K562 (cell line): ENCODE results near the gene ABHD8. TPM values are rescaled to one million over a fixed set of nuclear protein-coding genes. Genes with fewer than 3 reads are reported as not detected.

ENCODE experiments used
- ATAC-seq: fragments of 200-7000 bp; cut with Tn5 transposase; 3 replicates; pipeline ENCODE4 v1.9.1; 2020; ENCODE audit warnings: moderate library complexity
- BruUV-seq: library from RNA; stranded (reverse); fragments of 400-500 nt; replicated peaks from 2 replicates; lab custom pipeline; 2021; lab: Mats Ljungman, UMichigan
- CTCF ChIA-PET: fragments of 300-600 bp; formaldehyde crosslinking; extraction: SDS; loops from one replicate; lab custom pipeline; 2021; ENCODE audit warnings: low intra/inter-chr PET ratio; lab: Yijun Ruan, JAX
- POLR2A ChIA-PET: fragments of 300-600, 350-650 bp; sonication (Branson Sonifier 250); formaldehyde crosslinking; extraction: SDS; loops from one replicate; lab custom pipeline; 2021; ENCODE audit warnings: antibody characterized with exemption, inconsistent platforms; lab: Yijun Ruan, JAX
- DNase-seq, 4 experiments: peaks; one replicate each; pipeline versions ENCODE4 v3.0.0 to v3.0.0-alpha.2; 2011 to 2018; ENCODE audit warnings: low spot score in 3 of 4, mixed read lengths in 3 of 4; ENCODE audit errors: extremely low read depth in 1 of 4
- FAIRE-seq: peaks from 2 replicates; lab custom pipeline; 2011; peaks lifted over from hg19 to GRCh38; lab: Jason Lieb, UNC
- H2AFZ ChIP-seq: 2 replicates; pipeline ENCODE4 v1.6.0; 2011; ENCODE audit warnings: low read depth, low read length, control low read depth, inconsistent platforms
- H3K27ac ChIP-seq: fragments of 200-600 bp; 3 replicates; pipeline ENCODE4 v1.8.0; 2011; ENCODE audit warnings: low read depth, mild to moderate bottlenecking, control low read depth, inconsistent platforms, low read length, moderate library complexity, mixed read lengths; ENCODE audit errors: extremely low read depth
- H3K27me3 ChIP-seq, 2 experiments: fragments of 300-600 bp in 1 of 2; 2 replicates in 1 of 2; 3 replicates in 1 of 2; pipeline versions ENCODE4 v1.6.0 to v1.8.0; 2011; ENCODE audit warnings: inconsistent platforms in 2 of 2, low read length in 2 of 2, mild to moderate bottlenecking in 1 of 2, mixed read lengths in 1 of 2, moderate library complexity in 1 of 2; ENCODE audit not compliant: control insufficient read depth in 2 of 2, insufficient read depth in 2 of 2
- H3K36me3 ChIP-seq: fragments of 300-600 bp; 3 replicates; pipeline ENCODE4 v1.8.0; 2011; ENCODE audit warnings: mild to moderate bottlenecking, low read length, inconsistent platforms; ENCODE audit not compliant: control insufficient read depth, insufficient read depth
- H3K4me1 ChIP-seq, 2 experiments: fragments of 200-600 bp in 1 of 2; replicated peaks in 1 of 2; 2 replicates in 1 of 2; 3 replicates in 1 of 2; pipeline versions ENCODE4 v1.5.1 to v1.8.0; 2011; ENCODE audit warnings: inconsistent platforms in 2 of 2, low read length in 2 of 2, mild to moderate bottlenecking in 1 of 2, mixed read lengths in 1 of 2, moderate library complexity in 1 of 2; ENCODE audit not compliant: control insufficient read depth in 2 of 2, insufficient read depth in 2 of 2
- H3K4me2 ChIP-seq: 2 replicates; pipeline ENCODE4 v1.6.1; 2011; ENCODE audit warnings: low read length, control low read depth, inconsistent platforms, mixed read lengths; ENCODE audit not compliant: insufficient read depth
- H3K4me3 ChIP-seq: fragments of 200-600 bp; sonication (generic), shearing (Covaris generic); 2 replicates; pipeline ENCODE4 v1.5.1; 2016; ENCODE audit warnings: control low read depth, inconsistent platforms
- H3K79me2 ChIP-seq: fragments of 200-600 bp; 3 replicates; pipeline ENCODE4 v1.8.0; 2011; ENCODE audit warnings: low read length, inconsistent platforms; ENCODE audit not compliant: control insufficient read depth, insufficient read depth
- H3K9ac ChIP-seq, 2 experiments: 2 replicates each; pipeline versions ENCODE4 v1.6.0 to v1.6.1; 2011; ENCODE audit warnings: low read depth in 2 of 2, low read length in 2 of 2, control low read depth in 1 of 2, inconsistent platforms in 1 of 2, mild to moderate bottlenecking in 1 of 2, mixed read lengths in 1 of 2; ENCODE audit not compliant: insufficient read depth in 1 of 2
- H3K9me1 ChIP-seq: one replicate; pipeline ENCODE4 v1.6.0; 2011; ENCODE audit warnings: inconsistent platforms, mild to moderate bottlenecking, low read length, moderate library complexity; ENCODE audit not compliant: control insufficient read depth, insufficient read depth
- H3K9me3 ChIP-seq: replicated peaks from 2 replicates; pipeline ENCODE4 v1.5.1; 2011; ENCODE audit warnings: low read depth, low read length, inconsistent platforms; ENCODE audit not compliant: control insufficient read depth, insufficient read depth
- H4K20me1 ChIP-seq: replicated peaks from 2 replicates; pipeline ENCODE4 v1.6.1; 2011; ENCODE audit warnings: low read length, inconsistent platforms, mixed read lengths; ENCODE audit not compliant: control insufficient read depth, insufficient read depth
- BDP1 ChIP-seq: IDR thresholded peaks from 3 replicates; pipeline ENCODE4 v1.6.1; 2011; ENCODE audit not compliant: insufficient read length, insufficient read depth
- HDGF ChIP-seq: fragments of 450-650 bp; IDR thresholded peaks from 2 replicates; pipeline ENCODE4 v1.6.1; 2016
- NR2C1 ChIP-seq, 2 experiments: fragments of 450-650 bp; IDR thresholded peaks; 2 replicates each; pipeline ENCODE4 v1.6.1; 2017; ENCODE audit warnings: mild to moderate bottlenecking in 2 of 2, antibody characterized with exemption in 1 of 2, inconsistent platforms in 1 of 2, missing compliant biosample characterization in 1 of 2, missing genetic modification characterization in 1 of 2
- NR2C2 ChIP-seq, 2 experiments: fragments of 200-800 bp in 1 of 2; sonication (Bioruptor generic) in 1 of 2; sonication (generic) in 1 of 2; formaldehyde crosslinking in 1 of 2; IDR thresholded peaks; 2 replicates each; pipeline versions ENCODE4 v1.6.1 to v1.8.0; 2016 to 2022; ENCODE audit warnings: mild to moderate bottlenecking in 1 of 2, missing compliant biosample characterization in 1 of 2, missing genetic modification characterization in 1 of 2, missing genetic modification reagents in 1 of 2
- POLR2G ChIP-seq: fragments of 200-400 bp; formaldehyde crosslinking; IDR thresholded peaks from 2 replicates; pipeline ENCODE4 v1.6.1; 2017; ENCODE audit warnings: low read depth, mild to moderate bottlenecking, antibody characterized with exemption, low read length, moderate library complexity
- PRPF4 ChIP-seq: fragments of 200-400 bp; formaldehyde crosslinking; IDR thresholded peaks from one replicate; pipeline ENCODE4 v1.6.1; 2017; ENCODE audit warnings: low read length, low read depth, mild to moderate bottlenecking; ENCODE audit not compliant: insufficient read depth, poor library complexity, severe bottlenecking
- SREBF1 ChIP-seq: fragments of 150-350 bp; IDR thresholded peaks from 2 replicates; pipeline ENCODE4 v1.6.1; 2014; ENCODE audit warnings: antibody characterized with exemption, low read depth, low read length, borderline replicate concordance
- TSC22D4 ChIP-seq: fragments of 450-650 bp; IDR thresholded peaks from 2 replicates; pipeline ENCODE4 v1.6.1; 2016; ENCODE audit warnings: missing genetic modification characterization, missing biosample characterization, control low read depth
- ZNF408 ChIP-seq: fragments of 250-450 bp; sonication (Bioruptor Pico); IDR thresholded peaks from 2 replicates; pipeline ENCODE4 v1.4.0; 2020; ENCODE audit warnings: low read depth, mild to moderate bottlenecking, moderate library complexity
- WGBS: fragments of 100-300 bp; shearing (Covaris generic); methylation state at CpG from one replicate; pipeline ENCODE4 v1.1.6; 2016; ENCODE audit warnings: low coverage, mixed read lengths; ENCODE audit not compliant: insufficient coverage; ENCODE audit errors: missing lambda C conversion rate; 5-methylcytosine and 5-hydroxymethylcytosine counted together
- in situ Hi-C: fragments of 300-500 bp; cut with MboI; formaldehyde crosslinking; loops from 4 replicates; pipeline ENCODE4 v1.15.0; 2018; ENCODE audit warnings: inconsistent platforms, mixed read lengths
- intact Hi-C: fragments of 100-400 bp; cut with micrococcal nuclease; formaldehyde crosslinking; loops from 2 replicates; pipeline ENCODE4 v1.14.2; 2022
- polyA plus RNA-seq, 8 experiments: library from polyadenylated mRNA; depleted of rRNA in 4 of 8; stranded (reverse) in 5 of 8; unstranded in 3 of 8; fragments of >200 nt; fragmentation: Nextera tagmentation in 2 of 8; fragmentation: Illumina TruSeq in 1 of 8; extraction: Ambion mirVana in 2 of 8; extraction: Trizol in 1 of 8; gene quantifications; 2 replicates each; pipeline versions ENCODE4 v1.2.1 to v1.2.3, GENCODE V29; 2011 to 2014; ENCODE audit warnings: inconsistent platforms in 1 of 8, missing spikeins in 1 of 8
- total RNA-seq, 7 experiments: library from RNA; depleted of rRNA in 6 of 7; stranded (reverse); fragments of >200 nt in 6 of 7; fragmentation: Illumina TruSeq in 2 of 7; extraction: Trizol in 2 of 7; gene quantifications; 2 replicates each; pipeline versions ENCODE4 v1.2.1 to v1.2.3, GENCODE V29; 2011 to 2021; ENCODE audit warnings: low replicate concordance in 1 of 7
- TF ChIP-seq, protein P1 (sequence below): IDR thresholded peaks from 2 replicates; pipeline ENCODE4 v1.6.1; 2011; ENCODE audit warnings: borderline replicate concordance, low read depth, mild to moderate bottlenecking, moderate library complexity, low read length; ENCODE audit not compliant: insufficient read depth, poor library complexity, severe bottlenecking

ABHD8 gene
- total and polyA plus RNA-seq, 9 of the 15 experiments (the other 6 are each of a cell fraction or from before 2014, with no cell fraction given): 0.04 to 6.6 (median 2.0) TPM; not detected in 1

- in situ Hi-C loops: no loop called here
- intact Hi-C loops: no loop called here
- H3K27ac ChIP-seq: no peak overlapping the region
- peak overlapping the region in 1 of 2 experiments; percentile 17; a peak in 1 of 4 replicates for H3K9ac ChIP-seq
- 88% methylated on average over 16 of the region's 28 CpGs for WGBS
- no TSS peak for BruUV-seq
- H3K4me2 ChIP-seq: no peak overlapping the region
- H3K4me1 ChIP-seq: peaks cover 3 to 52% of the 10 kb centered on the region in 2 experiments; a peak in 4 of 5 replicates
- DNase-seq (no peak), ATAC-seq (no peak), FAIRE-seq (no peak)
- H3K9me1 ChIP-seq: peaks cover 4% of the 10 kb centered on the region
- ChIA-PET CTCF (no interaction called here), POLR2A (interaction anchor here (0.5 to 6.9 kb wide), 4 partner anchors 10 to 18 kb away, joined by 3 to 41 read pairs (median 4); partner anchors contain the start of gene ANO8)
- H3K36me3 ChIP-seq: peaks cover 35% of the 10 kb centered on the region
- no peak overlapping the region for H3K4me3 ChIP-seq
- no peaks in the 10 kb centered on the region for H3K27me3 ChIP-seq
- no peaks in the 10 kb centered on the region; the same call in 1 of the 2 replicates for H4K20me1 ChIP-seq
- no peaks in the 10 kb centered on the region for H3K79me2 ChIP-seq
- H3K9me3 ChIP-seq: no peaks in the 10 kb centered on the region
- H2AFZ ChIP-seq: no peak overlapping the region
- no peak for TF ChIP-seq SREBF1
- no peak for TF ChIP-seq BDP1
- no peak for TF ChIP-seq HDGF
- TF ChIP-seq POLR2G: peak; percentile 40; the same call in 1 of the 2 replicates
These were observed 21.3 kb upstream of the ABHD8 start for GRCh38 chr19:17324357-17325114.

- H4K20me1 ChIP-seq: no peaks in the 10 kb centered on the region; the same call in 1 of the 2 replicates
- H3K79me2 ChIP-seq: no peaks in the 10 kb centered on the region
- no peak overlapping the region for H3K27ac ChIP-seq
- intact Hi-C loops: no loop called here
- peaks cover 41% of the 10 kb centered on the region for H3K36me3 ChIP-seq
- H3K9me1 ChIP-seq: peaks cover 4% of the 10 kb centered on the region
- ChIA-PET POLR2A (interaction anchor here (0.7 to 6.9 kb wide), 2 partner anchors 10 to 12 kb away, joined by 3 to 41 read pairs; partner anchors contain the start of gene ANO8), CTCF (no interaction called here)
- no peak overlapping the region for H3K4me2 ChIP-seq
- peaks cover 3 to 46% of the 10 kb centered on the region in 2 experiments; a peak in 4 of 5 replicates for H3K4me1 ChIP-seq
- no peak overlapping the region for H3K4me3 ChIP-seq
- DNase-seq (peak in 1 of 4 experiments; percentile 18), FAIRE-seq (no peak), ATAC-seq (no peak)
- in situ Hi-C loops: no loop called here
- BruUV-seq: no TSS peak
- H3K9me3 ChIP-seq: no peaks in the 10 kb centered on the region
- no peaks in the 10 kb centered on the region for H3K27me3 ChIP-seq
- no peak overlapping the region; a peak in 1 of 4 replicates for H3K9ac ChIP-seq
- no peak overlapping the region for H2AFZ ChIP-seq
- 57% methylated on average over 5 of the region's 7 CpGs for WGBS
- no peak for TF ChIP-seq NR2C2 (CRISPR knock-in tag; IDR thresholded peaks at IDR 0.05)
- TF ChIP-seq NR2C2 (tag; IDR thresholded peaks at IDR 0.05): peak; percentile 51; the same call in 1 of the 2 replicates
- no peak for TF ChIP-seq TSC22D4
- TF ChIP-seq, protein P1, sequence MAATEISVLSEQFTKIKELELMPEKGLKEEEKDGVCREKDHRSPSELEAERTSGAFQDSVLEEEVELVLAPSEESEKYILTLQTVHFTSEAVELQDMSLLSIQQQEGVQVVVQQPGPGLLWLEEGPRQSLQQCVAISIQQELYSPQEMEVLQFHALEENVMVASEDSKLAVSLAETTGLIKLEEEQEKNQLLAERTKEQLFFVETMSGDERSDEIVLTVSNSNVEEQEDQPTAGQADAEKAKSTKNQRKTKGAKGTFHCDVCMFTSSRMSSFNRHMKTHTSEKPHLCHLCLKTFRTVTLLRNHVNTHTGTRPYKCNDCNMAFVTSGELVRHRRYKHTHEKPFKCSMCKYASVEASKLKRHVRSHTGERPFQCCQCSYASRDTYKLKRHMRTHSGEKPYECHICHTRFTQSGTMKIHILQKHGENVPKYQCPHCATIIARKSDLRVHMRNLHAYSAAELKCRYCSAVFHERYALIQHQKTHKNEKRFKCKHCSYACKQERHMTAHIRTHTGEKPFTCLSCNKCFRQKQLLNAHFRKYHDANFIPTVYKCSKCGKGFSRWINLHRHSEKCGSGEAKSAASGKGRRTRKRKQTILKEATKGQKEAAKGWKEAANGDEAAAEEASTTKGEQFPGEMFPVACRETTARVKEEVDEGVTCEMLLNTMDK: peak; percentile 52
- no peak for TF ChIP-seq PRPF4
- no peak for TF ChIP-seq NR2C1 (IDR thresholded peaks at IDR 0.05)
- TF ChIP-seq NR2C1 (tag; IDR thresholded peaks at IDR 0.05): peak; percentile 45; the same call in 1 of the 2 replicates
- TF ChIP-seq POLR2G: peak; percentile 56; the same call in 1 of the 2 replicates
- no peak for TF ChIP-seq ZNF408
These were observed 20.7 kb upstream of the ABHD8 start for GRCh38 chr19:17323964-17324332.
